H9 (cell line): ENCODE measurements around the gene FRZB. TPM values are rescaled to one million over a fixed set of nuclear protein-coding genes. Genes with fewer than 3 reads are reported as not detected.

Source experiments
- DNase-seq: peaks from one replicate; pipeline ENCODE4 v3.0.0-alpha.2; 2017
- H2AFZ ChIP-seq: one replicate; pipeline ENCODE4 v1.6.1; 2013; ENCODE audit warnings: mild to moderate bottlenecking, low read length, control low read depth, moderate library complexity
- H2AK5ac ChIP-seq: 2 replicates; pipeline ENCODE4 v1.6.1; 2013; ENCODE audit warnings: low read length, control low read depth, mixed read lengths; ENCODE audit not compliant: insufficient read length
- H2BK120ac ChIP-seq: one replicate; pipeline ENCODE4 v1.6.1; 2013; ENCODE audit warnings: low read depth, mild to moderate bottlenecking, low read length, control low read depth, inconsistent platforms; ENCODE audit not compliant: poor library complexity, severe bottlenecking
- H2BK12ac ChIP-seq: 2 replicates; pipeline ENCODE4 v1.6.1; 2013; ENCODE audit warnings: low read length, control low read depth, mixed read lengths, low read depth; ENCODE audit not compliant: insufficient read length
- H2BK15ac ChIP-seq: 2 replicates; pipeline ENCODE4 v1.6.1; 2013; ENCODE audit warnings: low read depth, low read length, control low read depth
- H2BK20ac ChIP-seq: one replicate; pipeline ENCODE4 v1.6.1; 2013; ENCODE audit warnings: low read depth, mild to moderate bottlenecking, low read length, control low read depth, inconsistent platforms; ENCODE audit not compliant: poor library complexity, severe bottlenecking
- H2BK5ac ChIP-seq: 2 replicates; pipeline ENCODE4 v1.6.1; 2013; ENCODE audit warnings: low read length, control low read depth, mixed read lengths; ENCODE audit not compliant: insufficient read length
- H3K14ac ChIP-seq: 2 replicates; pipeline ENCODE4 v1.6.1; 2013; ENCODE audit warnings: low read length, control low read depth; ENCODE audit not compliant: insufficient read depth
- H3K18ac ChIP-seq: 2 replicates; pipeline ENCODE4 v1.6.1; 2013; ENCODE audit warnings: low read depth, mild to moderate bottlenecking, mixed read lengths, low read length, control low read depth; ENCODE audit not compliant: insufficient read length
- H3K23ac ChIP-seq: 2 replicates; pipeline ENCODE4 v1.6.1; 2013; ENCODE audit warnings: low read length, control low read depth, mixed read lengths, low read depth; ENCODE audit not compliant: insufficient read length
- H3K23me2 ChIP-seq: 2 replicates; pipeline ENCODE4 v1.6.1; 2013; ENCODE audit warnings: low read depth, mild to moderate bottlenecking, mixed read lengths, low read length, control low read depth; ENCODE audit not compliant: insufficient read length, poor library complexity, severe bottlenecking
- H3K27ac ChIP-seq: 2 replicates; pipeline ENCODE4 v1.5.1; 2013; ENCODE audit warnings: low read length, control low read depth, mixed read lengths, low read depth; ENCODE audit not compliant: insufficient read length
- H3K27me3 ChIP-seq: 2 replicates; pipeline ENCODE4 v1.6.1; 2013; ENCODE audit warnings: low read length, control low read depth, inconsistent platforms; ENCODE audit not compliant: insufficient read depth
- H3K4ac ChIP-seq: 2 replicates; pipeline ENCODE4 v1.6.1; 2013; ENCODE audit warnings: low read depth, mild to moderate bottlenecking, control low read depth, inconsistent platforms, low read length, moderate library complexity
- H3K4me1 ChIP-seq: 2 replicates; pipeline ENCODE4 v1.6.1; 2013; ENCODE audit warnings: low read length, control low read depth, inconsistent platforms; ENCODE audit not compliant: insufficient read depth
- H3K4me2 ChIP-seq: 2 replicates; pipeline ENCODE4 v1.6.1; 2013; ENCODE audit warnings: low read length, control low read depth, mixed read lengths; ENCODE audit not compliant: insufficient read length, insufficient read depth
- H3K56ac ChIP-seq: 2 replicates; pipeline ENCODE4 v1.6.1; 2013; ENCODE audit warnings: low read depth, mild to moderate bottlenecking, mixed read lengths, low read length, control low read depth; ENCODE audit not compliant: insufficient read length
- H3K79me1 ChIP-seq: 2 replicates; pipeline ENCODE4 v1.6.1; 2013; ENCODE audit warnings: low read depth, mild to moderate bottlenecking, moderate library complexity, low read length, control low read depth, inconsistent platforms; ENCODE audit not compliant: insufficient read depth, poor library complexity, severe bottlenecking
- H3K79me2 ChIP-seq: 2 replicates; pipeline ENCODE4 v1.6.1; 2013; ENCODE audit warnings: low read length, control low read depth, inconsistent platforms; ENCODE audit not compliant: insufficient read depth
- H3K9ac ChIP-seq: 2 replicates; pipeline ENCODE4 v1.6.1; 2013; ENCODE audit warnings: low read length, control low read depth, mixed read lengths; ENCODE audit not compliant: insufficient read length; ENCODE audit errors: extremely low read depth
- H3K9me3 ChIP-seq: one replicate; pipeline ENCODE4 v1.6.1; 2013; ENCODE audit warnings: low read depth, low read length, inconsistent platforms; ENCODE audit not compliant: control insufficient read depth
- H3T11ph ChIP-seq: one replicate; pipeline ENCODE4 v1.6.1; 2013; ENCODE audit warnings: mild to moderate bottlenecking, low read length, control low read depth, inconsistent platforms
- H4K20me1 ChIP-seq: one replicate; pipeline ENCODE4 v1.6.1; 2013; ENCODE audit not compliant: control insufficient read depth, insufficient read length, insufficient read depth
- H4K5ac ChIP-seq: 2 replicates; pipeline ENCODE4 v1.6.1; 2013; ENCODE audit warnings: low read depth, mild to moderate bottlenecking, mixed read lengths, low read length, control low read depth; ENCODE audit not compliant: insufficient read length
- H4K8ac ChIP-seq: replicated peaks from 2 replicates; pipeline ENCODE4 v1.6.1; 2013; ENCODE audit warnings: low read length, control low read depth, mixed read lengths, low read depth; ENCODE audit not compliant: insufficient read length
- H4K91ac ChIP-seq: 2 replicates; pipeline ENCODE4 v1.6.1; 2013; ENCODE audit warnings: low read depth, mild to moderate bottlenecking, moderate library complexity, mixed read lengths, low read length, control low read depth; ENCODE audit not compliant: insufficient read length
- H3K27ac Mint-ChIP-seq, 3 experiments: 2 replicates in 2 of 3; 3 replicates in 1 of 3; pipeline ENCODE4 v1.8.0; 2020 to 2021; ENCODE audit warnings: mixed read lengths in 3 of 3, mild to moderate bottlenecking in 1 of 3, moderate library complexity in 1 of 3
- H3K27me3 Mint-ChIP-seq: 2 replicates; pipeline ENCODE4 v1.8.0; 2021; ENCODE audit warnings: low read depth, mild to moderate bottlenecking, moderate library complexity, mixed read lengths
- H3K36me3 Mint-ChIP-seq, 3 experiments: 2 replicates in 2 of 3; 3 replicates in 1 of 3; pipeline ENCODE4 v1.8.0; 2020 to 2021; ENCODE audit warnings: low read depth in 3 of 3, mixed read lengths in 3 of 3; ENCODE audit not compliant: insufficient read depth in 1 of 3
- H3K4me1 Mint-ChIP-seq, 2 experiments: 2 replicates each; pipeline ENCODE4 v1.8.0; 2020; ENCODE audit warnings: mixed read lengths in 2 of 2
- H3K4me3 Mint-ChIP-seq, 2 experiments: 2 replicates in 1 of 2; 3 replicates in 1 of 2; pipeline ENCODE4 v1.8.0; 2020 to 2021; ENCODE audit warnings: mild to moderate bottlenecking in 2 of 2, mixed read lengths in 2 of 2, moderate library complexity in 1 of 2
- H3K9me3 Mint-ChIP-seq, 2 experiments: 2 replicates in 1 of 2; 3 replicates in 1 of 2; pipeline ENCODE4 v1.8.0; 2020; ENCODE audit warnings: mild to moderate bottlenecking in 2 of 2, mixed read lengths in 2 of 2, moderate library complexity in 1 of 2
- CTCF ChIP-seq: fragments of 200-600 bp; sonication (generic); conservative IDR thresholded peaks from 3 replicates; pipeline ENCODE4 v1.8.0; 2021; ENCODE audit warnings: antibody characterized with exemption, mild to moderate bottlenecking
- WGBS: extraction: QIAGEN DNeasy Blood & Tissue Kit; methylation state at CpG from one replicate; pipeline ENCODE4 v1.1.7; 2013; ENCODE audit warnings: missing lambda C conversion rate, low lambda C conversion rate, mixed read lengths; ENCODE audit not compliant: insufficient read length; ENCODE audit errors: extremely low coverage; 5-methylcytosine and 5-hydroxymethylcytosine counted together
- total RNA-seq: library from RNA; stranded (reverse); gene quantifications from 2 replicates; pipeline ENCODE4 v1.2.1, GENCODE V29; 2021

Gene FRZB
- total RNA-seq, 1 experiment from 2014 or later = 1.1 TPM

- Histone ChIP-seq H2AFZ (no peak overlapping the region), H2BK15ac (no peak overlapping the region), H3K9me3 (no peaks in the 10 kb centered on the region), H2BK120ac (no peak overlapping the region), H2BK20ac (no peak overlapping the region), H4K91ac (no peak overlapping the region), H3T11ph (no peak overlapping the region), H4K5ac (no peak overlapping the region), H3K4me2 (no peak overlapping the region), H3K56ac (no peak overlapping the region), H3K23me2 (no peaks in the 10 kb centered on the region), H3K18ac (no peak overlapping the region), H3K27me3 (no peaks in the 10 kb centered on the region), H3K79me1 (no peaks in the 10 kb centered on the region), H3K4ac (no peak overlapping the region), H3K14ac (no peak overlapping the region), H4K8ac (no peak overlapping the region), H3K27ac (no peak overlapping the region), H2BK12ac (no peak overlapping the region), H2BK5ac (no peak overlapping the region), H3K79me2 (no peaks in the 10 kb centered on the region), H2AK5ac (no peak overlapping the region), H4K20me1 (no peaks in the 10 kb centered on the region), H3K23ac (no peak overlapping the region), H3K9ac (no peak overlapping the region), H3K4me1 (no peaks in the 10 kb centered on the region)
- TF ChIP-seq CTCF = no peak
- Mint-ChIP-seq H3K4me3 (no peak overlapping the region), H3K36me3 (no peaks in the 10 kb centered on the region), H3K27me3 (no peaks in the 10 kb centered on the region), H3K27ac (peak overlapping the region in 1 of 3 experiments; percentile 86; a peak in 2 of 7 replicates), H3K9me3 (no peaks in the 10 kb centered on the region), H3K4me1 (peaks cover 22 to 29% of the 10 kb centered on the region in 2 experiments)
- no peak for DNase-seq
- no CpG with 5 or more reads among the region's 2 CpGs for WGBS
Measured at GRCh38 chr2:182827182-182827879, 39.1 kb downstream of the FRZB start.
